Measurements from ENCODE around the gene TRIM67.
"Not testable (repeated sequence)": the region's sequence is repeated elsewhere in the genome, so short reads cannot be mapped to it uniquely, and the experiment has no call there.

TRIM67 gene

GRCh38 chr1:231209531-231209930 lies 47.7 kb downstream of the TRIM67 start:
- FAIRE-seq, result no peak

GRCh38 chr1:231210126-231210525 lies 48.3 kb downstream of the TRIM67 start:
- no peak for FAIRE-seq

- no peak for FAIRE-seq
Measured at GRCh38 chr1:231211005-231211857, 49.4 kb downstream of the TRIM67 start.

GRCh38 chr1:231212301-231212700 lies 50.4 kb downstream of the TRIM67 start:
- not testable (repeated sequence) for FAIRE-seq

- FAIRE-seq, result no peak
Measured at GRCh38 chr1:231213831-231214573, 52.1 kb downstream of the TRIM67 start.

- FAIRE-seq, result no peak
Measured at GRCh38 chr1:231214918-231215680, 53.2 kb downstream of the TRIM67 start.

- FAIRE-seq, result no peak
Measured at GRCh38 chr1:231215681-231216385, 54.0 kb downstream of the TRIM67 start.

- no peak for FAIRE-seq
Measured at GRCh38 chr1:231216498-231216897, 54.6 kb downstream of the TRIM67 start.

GRCh38 chr1:231217056-231217455 lies 55.2 kb downstream of the TRIM67 start:
- no peak for FAIRE-seq

GRCh38 chr1:231218078-231218477 lies 56.2 kb downstream of the TRIM67 start:
- no peak for FAIRE-seq

- no peak for FAIRE-seq
Measured at GRCh38 chr1:231219422-231220401, 57.9 kb downstream of the TRIM67 start.

GRCh38 chr1:231220801-231221200 lies 58.9 kb downstream of the TRIM67 start:
- no peak for FAIRE-seq

GRCh38 chr1:231226156-231226555 lies 64.3 kb downstream of the TRIM67 start:
- no peak for FAIRE-seq

GRCh38 chr1:231231511-231231910 lies 69.7 kb downstream of the TRIM67 start:
- no peak for FAIRE-seq

GRCh38 chr1:231232870-231233734 lies 71.2 kb downstream of the TRIM67 start:
- no peak for FAIRE-seq

- FAIRE-seq, result peak; percentile 30
Measured at GRCh38 chr1:231233735-231234417, 72.0 kb downstream of the TRIM67 start.

- no peak for FAIRE-seq
Measured at GRCh38 chr1:231234506-231234905, 72.6 kb downstream of the TRIM67 start.

- no peak for FAIRE-seq
Measured at GRCh38 chr1:231235526-231236207, 73.8 kb downstream of the TRIM67 start.

- FAIRE-seq, result peak; percentile 27
Measured at GRCh38 chr1:231236208-231236591, 74.3 kb downstream of the TRIM67 start.

All from islet of Langerhans (tissue), 1 donor.